ENCODE results near the gene CIZ1.

DNA sequence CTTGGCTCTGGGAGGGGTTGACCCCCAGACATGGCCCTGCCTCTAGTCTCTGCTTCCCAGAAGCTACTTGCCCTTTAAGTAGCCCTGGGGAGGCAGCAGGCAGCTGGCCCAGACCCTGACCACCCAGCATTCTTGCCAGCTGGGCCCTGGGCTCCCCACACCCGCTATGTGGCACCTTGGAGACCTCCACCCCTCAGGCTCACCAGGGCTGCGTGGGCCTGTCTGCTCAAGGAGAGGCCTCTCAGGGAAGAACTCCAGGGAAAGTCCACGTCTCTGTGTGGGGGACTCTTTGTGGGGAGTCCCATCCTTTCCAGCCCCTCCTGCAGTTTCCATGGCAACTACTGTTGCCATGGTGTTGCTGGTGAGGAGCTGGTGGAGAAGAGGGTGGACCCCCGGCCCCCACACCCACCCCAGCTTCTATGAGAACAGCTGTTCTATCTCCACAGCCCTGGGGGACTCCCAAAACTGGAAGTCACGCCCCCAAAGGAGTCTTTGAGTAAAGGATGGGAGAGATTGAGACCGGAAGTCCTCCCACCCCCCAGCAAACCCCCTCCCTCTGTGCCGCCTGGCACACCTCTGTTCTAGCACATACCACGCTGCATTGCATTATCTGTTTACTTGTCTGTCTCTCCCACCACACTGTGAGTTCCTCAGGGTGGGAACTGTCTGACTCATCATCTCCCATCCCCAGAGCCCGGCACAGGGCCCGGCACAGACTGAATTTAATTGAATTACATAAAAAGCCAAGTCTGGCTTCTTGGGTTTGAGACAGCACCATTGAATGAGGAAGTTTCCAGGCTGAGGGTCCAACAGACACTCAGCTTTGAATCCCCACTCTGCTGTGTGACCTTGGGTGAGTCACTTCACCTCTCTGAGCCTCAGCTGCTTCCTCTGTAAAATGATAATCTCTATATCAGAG is 24.4 kb upstream of the CIZ1 start:
- TF ChIP-seq HDAC2 (IDR thresholded peaks at IDR 0.05) (no peak), MAX (IDR thresholded peaks at IDR 0.05) (peak; percentile 44; the same call in 1 of the 2 replicates), RFX5 (IDR thresholded peaks at IDR 0.05) (no peak), POLR2A (IDR thresholded peaks at IDR 0.05; ENCODE audit: low read length) (no peak), MYC (IDR thresholded peaks at IDR 0.05; ENCODE audit: borderline replicate concordance, low read length) (no peak), SMC3 (IDR thresholded peaks at IDR 0.05) (no peak), CHD2 (IDR thresholded peaks at IDR 0.05; ENCODE audit: low read length, partially characterized antibody) (no peak), JUN (IDR thresholded peaks at IDR 0.05) (peak in 1 of 2 experiments; percentile 46; a peak in 1 of 5 replicates), EP300 (IDR thresholded peaks at IDR 0.05) (peak in 1 of 2 experiments; percentile 62; a peak in 2 of 5 replicates)
- TF ChIP-seq, protein P1, sequence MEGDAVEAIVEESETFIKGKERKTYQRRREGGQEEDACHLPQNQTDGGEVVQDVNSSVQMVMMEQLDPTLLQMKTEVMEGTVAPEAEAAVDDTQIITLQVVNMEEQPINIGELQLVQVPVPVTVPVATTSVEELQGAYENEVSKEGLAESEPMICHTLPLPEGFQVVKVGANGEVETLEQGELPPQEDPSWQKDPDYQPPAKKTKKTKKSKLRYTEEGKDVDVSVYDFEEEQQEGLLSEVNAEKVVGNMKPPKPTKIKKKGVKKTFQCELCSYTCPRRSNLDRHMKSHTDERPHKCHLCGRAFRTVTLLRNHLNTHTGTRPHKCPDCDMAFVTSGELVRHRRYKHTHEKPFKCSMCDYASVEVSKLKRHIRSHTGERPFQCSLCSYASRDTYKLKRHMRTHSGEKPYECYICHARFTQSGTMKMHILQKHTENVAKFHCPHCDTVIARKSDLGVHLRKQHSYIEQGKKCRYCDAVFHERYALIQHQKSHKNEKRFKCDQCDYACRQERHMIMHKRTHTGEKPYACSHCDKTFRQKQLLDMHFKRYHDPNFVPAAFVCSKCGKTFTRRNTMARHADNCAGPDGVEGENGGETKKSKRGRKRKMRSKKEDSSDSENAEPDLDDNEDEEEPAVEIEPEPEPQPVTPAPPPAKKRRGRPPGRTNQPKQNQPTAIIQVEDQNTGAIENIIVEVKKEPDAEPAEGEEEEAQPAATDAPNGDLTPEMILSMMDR (IDR thresholded peaks at IDR 0.05) = no peak
